GM18519 (cell line): ENCODE measurements around the gene TDG.

Source experiments
- ATAC-seq: cut with Tn5 transposase; IDR thresholded peaks from one replicate; pipeline ENCODE4 v1.9.1; 2021; ENCODE audit warnings: mild to moderate bottlenecking, moderate library complexity; ENCODE audit not compliant: unreplicated experiment, low FRiP score

TDG gene

DNA sequence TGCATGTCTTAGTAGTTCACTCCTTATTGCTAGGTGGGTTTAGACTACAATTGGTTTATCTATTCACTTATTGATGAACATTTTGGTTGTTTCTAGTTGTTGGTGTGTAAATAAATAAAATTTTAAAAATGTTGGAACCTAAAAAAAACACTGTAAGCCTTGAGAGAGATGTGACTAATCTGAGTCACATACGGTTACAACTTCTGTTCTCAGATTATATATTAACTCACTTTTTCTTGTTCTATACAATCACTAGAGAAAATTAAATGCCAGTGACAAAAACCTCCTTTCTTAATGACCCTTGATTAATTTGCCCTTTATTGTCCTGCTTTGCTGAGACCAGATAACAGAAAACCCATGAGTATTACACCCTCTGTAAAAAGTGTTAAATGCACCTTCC is 7.1 kb upstream of the TDG start:
- no peak for ATAC-seq

DNA sequence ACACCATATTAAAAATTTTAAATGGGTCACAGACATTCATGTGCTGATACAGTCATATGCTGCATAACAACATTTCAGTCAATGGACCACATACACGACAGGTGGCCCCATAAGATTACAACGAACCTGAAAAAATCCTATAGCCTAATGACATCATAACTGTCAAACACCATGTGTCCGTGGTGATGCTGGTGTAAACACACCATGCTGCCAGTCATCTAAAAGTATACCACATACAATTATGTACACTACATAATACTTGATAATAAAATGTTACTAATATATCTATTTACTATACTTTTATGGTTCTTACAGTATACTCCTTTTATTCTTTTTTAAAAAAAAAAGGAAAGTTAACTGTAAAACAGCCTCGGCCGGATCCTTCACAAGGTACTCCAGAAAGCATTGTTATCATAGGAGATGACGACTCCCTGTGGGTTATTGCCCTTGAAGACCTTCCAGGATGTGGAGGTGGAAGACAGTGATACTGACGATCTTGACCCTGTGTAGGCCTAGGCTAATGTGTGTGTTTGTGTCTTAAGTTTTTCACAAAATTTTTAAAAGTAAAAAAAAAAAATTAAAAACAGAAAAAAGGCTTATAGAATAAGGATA is 5.0 kb upstream of the TDG start:
- no peak for ATAC-seq

DNA sequence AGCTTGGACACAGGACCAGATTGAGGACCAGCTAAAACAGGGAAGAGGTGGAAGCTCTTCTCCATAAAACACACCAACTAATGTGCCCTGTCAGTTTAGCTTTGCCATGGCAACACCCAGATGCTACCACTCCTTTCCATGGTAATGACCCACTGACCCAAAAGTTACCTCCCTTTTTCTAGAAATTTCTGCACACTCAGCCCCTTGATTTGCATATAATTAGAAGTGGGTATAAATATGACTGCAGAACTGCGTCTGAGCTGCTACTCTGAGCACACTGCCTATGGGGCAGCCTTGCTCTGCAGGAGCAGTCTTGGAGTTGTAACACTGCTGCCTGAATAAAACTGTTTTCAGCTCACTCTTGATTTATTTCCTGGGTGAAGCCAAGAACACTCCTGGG is 3.2 kb upstream of the TDG start:
- ATAC-seq: no peak

GRCh38 chr12:103964805-103965204 is 867 bp upstream of the TDG start:
- no peak for ATAC-seq

- no peak for ATAC-seq
Measured at GRCh38 chr12:103965255-103965589, 450 bp upstream of the TDG start.

DNA sequence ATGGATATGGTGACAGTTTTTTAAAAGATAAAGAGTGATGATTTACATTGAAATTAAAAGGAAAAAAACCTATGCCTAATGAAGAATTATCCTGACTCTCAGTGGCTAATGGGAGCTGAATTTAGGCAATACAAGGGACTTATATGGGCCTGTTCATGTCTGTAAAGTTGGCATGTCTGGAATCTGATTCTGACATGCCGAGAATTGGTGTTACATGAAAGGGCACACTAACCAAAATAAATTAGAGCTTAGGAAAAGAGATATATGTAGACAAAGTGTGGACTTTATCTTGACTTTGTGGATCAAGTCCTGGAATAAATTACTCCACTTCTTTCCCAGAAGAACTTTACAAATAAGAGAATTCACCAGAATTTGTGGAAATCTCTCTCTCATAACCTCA is 1.1 kb downstream of the TDG start:
- no peak for ATAC-seq

GRCh38 chr12:103969391-103969790 is 3.7 kb downstream of the TDG start:
- no peak for ATAC-seq

GRCh38 chr12:103973909-103974308 is 8.2 kb downstream of the TDG start:
- ATAC-seq: no peak

GRCh38 chr12:103975368-103975767 is 9.7 kb downstream of the TDG start:
- ATAC-seq: no peak

GRCh38 chr12:103978384-103978982 is 12.8 kb downstream of the TDG start:
- ATAC-seq: no peak

GRCh38 chr12:103986829-103987228 is 21.2 kb downstream of the TDG start:
- no peak for ATAC-seq

DNA sequence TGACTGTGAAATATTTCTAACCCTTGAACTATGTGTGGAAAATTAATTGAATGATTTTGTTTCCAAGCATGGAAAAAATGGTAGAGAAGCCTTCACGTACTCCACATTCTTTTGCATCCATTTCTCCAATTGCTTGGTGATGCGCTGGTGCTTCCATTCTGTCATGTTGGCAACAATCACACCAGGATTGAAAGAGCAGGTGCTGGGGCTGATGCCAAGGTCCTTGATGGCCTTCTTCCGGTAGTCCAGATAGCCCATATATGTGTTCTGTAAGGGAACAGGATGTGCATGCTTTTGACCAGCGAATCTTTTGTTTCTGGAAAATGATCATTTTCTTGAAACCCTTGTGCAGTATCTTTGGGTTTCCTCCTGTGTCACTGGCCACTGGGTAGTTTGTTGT is 28.6 kb downstream of the TDG start:
- ATAC-seq: no peak

- no peak for ATAC-seq
Measured at GRCh38 chr12:103996595-103996994, 30.9 kb downstream of the TDG start.

DNA sequence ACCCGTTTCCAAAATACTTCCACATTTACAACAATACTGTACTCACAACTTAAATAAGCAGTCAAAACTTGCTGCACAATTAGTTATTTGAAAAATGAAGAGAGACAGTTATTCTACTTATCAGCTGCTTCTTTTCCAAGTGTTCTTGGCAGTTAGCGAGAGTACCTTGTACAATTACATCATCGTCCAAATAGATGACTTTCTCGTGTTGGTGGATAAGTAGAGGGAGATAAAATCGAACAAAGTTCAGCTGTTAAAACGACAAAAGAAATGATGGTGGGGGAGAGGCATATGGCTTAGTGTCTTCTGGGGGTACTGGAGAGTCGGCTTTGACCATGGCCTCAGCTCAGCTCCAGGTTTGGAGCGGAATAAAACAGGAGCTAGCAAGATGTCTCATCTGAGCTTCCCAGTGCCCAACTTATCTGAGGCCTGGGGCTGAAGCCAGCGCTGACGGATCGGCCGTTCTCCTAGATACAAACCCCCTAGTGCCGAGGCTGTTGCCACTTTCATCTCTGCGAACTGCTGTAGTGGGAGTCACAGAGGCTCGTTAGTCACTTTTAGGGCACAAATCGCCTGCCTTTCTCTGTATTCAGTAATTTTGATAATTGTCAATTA is 31.7 kb downstream of the TDG start:
- ATAC-seq: no peak

DNA sequence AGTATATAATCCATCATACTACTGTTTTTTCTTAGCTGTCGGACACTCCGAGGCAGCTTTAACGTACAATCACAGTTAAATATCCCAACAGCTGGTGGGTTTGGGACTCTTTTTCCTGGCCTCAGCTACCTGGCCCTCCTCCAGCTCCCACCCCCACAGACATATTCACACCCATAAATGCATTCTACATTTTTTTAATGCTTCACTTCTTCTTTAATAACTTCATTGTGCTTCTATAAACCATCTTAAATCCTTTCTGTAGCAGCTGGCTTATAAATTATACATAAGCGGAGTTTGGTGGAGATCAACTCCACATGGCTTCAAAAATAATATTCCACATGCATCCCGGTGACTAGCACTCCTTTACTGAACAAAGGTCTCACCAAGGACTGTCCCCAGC is 33.3 kb downstream of the TDG start:
- ATAC-seq: no peak

DNA sequence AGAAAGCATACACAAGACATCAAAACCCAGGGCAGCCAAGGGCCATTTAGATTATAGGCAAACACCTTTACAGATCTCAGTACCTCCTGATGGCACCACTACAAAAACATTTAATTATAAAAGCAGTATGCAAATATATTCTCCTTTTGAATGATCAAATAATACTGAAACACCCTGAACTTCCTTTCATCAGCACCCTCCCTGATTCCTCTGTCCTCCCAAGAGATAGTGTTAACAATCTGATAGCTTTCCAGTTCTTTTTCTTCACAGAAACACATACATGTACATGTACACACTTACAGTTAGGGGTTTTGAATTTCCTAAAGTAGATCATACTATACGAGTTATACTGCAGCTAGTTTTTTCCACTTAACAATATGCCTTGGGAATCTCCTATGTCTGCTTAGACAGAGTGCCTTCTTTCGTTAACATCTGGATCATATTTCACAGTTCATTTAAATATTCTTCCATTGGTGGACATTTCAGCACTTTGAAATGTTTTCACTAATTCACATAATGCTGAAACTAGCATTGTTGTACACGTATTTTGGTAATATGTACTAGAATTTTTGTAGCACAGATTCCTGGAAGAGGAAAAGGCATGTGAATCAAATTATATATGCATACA is 35.2 kb downstream of the TDG start:
- ATAC-seq: no peak

- ATAC-seq: no peak
Measured at GRCh38 chr12:104002686-104003085, 37.0 kb downstream of the TDG start.

GRCh38 chr12:104003596-104003995 is 37.9 kb downstream of the TDG start:
- no peak for ATAC-seq

- ATAC-seq: no peak
Measured at GRCh38 chr12:104006929-104007328, 41.3 kb downstream of the TDG start.

DNA sequence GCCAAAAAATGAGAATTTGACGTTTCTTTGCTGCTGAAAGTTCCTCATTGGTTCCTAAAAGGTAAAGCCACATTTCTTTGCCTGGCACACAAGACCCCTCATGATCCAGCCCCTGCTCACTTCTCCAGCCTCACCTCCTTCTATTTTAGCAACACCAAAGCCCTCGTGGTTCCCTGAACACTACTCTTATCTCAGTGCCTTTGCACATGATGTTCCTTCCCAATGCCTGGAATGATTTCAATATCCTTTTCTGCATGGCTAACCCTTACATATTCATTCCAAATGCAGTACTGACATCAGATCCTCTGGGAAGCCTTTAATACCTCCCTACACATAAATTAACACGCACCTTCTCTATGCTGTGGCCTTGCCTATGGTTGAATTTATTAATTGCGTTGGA is 44.4 kb downstream of the TDG start:
- no peak for ATAC-seq

DNA sequence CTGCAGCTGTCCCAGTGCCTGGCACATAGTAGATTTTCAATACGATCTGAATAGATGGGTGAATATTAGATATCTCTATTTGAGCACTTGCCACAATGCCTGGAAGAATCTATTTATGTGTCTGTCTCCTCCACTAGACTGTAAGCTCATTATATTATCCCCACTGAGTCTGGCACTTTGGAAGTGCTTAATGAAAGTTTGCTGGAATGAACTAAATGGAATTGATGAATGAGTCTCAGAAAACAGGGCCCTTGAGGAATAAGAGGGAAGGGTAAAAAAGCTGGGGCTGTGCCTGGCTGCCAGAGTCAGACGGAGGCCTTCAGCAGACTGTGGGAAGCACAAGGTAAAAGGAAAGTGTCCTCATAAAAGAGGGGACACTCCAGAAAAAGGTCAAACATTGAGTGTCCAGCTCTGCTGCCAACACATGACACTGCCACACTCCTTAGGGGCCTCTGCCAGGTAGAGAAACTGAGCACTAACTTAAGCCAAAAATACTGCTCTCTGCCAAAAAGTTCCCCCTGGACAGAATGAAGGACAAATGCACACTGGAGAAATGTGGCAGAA is 45.0 kb downstream of the TDG start:
- no peak for ATAC-seq

- no peak for ATAC-seq
Measured at GRCh38 chr12:104011253-104011652, 45.6 kb downstream of the TDG start.
